Mononuclear cell (primary cell): ENCODE measurements around the gene PPIE. TPM values are rescaled to one million over a fixed set of nuclear protein-coding genes. Genes with fewer than 3 reads are reported as not detected.
"Not testable (repeated sequence)": the region's sequence is repeated elsewhere in the genome, so short reads cannot be mapped to it uniquely, and the experiment has no call there.

Experiments
- H3K27me3 ChIP-seq: 2 replicates; pipeline ENCODE4 v1.6.0; 2011; ENCODE audit warnings: low read length, control low read depth; ENCODE audit not compliant: insufficient read depth
- H3K4me1 ChIP-seq: 2 replicates; pipeline ENCODE4 v1.5.1; 2011; ENCODE audit warnings: mild to moderate bottlenecking, low read length, control low read depth; ENCODE audit not compliant: insufficient read depth
- H3K4me3 ChIP-seq: 2 replicates; pipeline ENCODE4 v1.5.1; 2011; ENCODE audit warnings: mild to moderate bottlenecking, low read length, moderate library complexity
- H3K9me3 ChIP-seq: 2 replicates; pipeline ENCODE4 v1.5.1; 2011; ENCODE audit warnings: low read depth, mild to moderate bottlenecking, control low read depth, low read length
- total RNA-seq: library from RNA; depleted of rRNA; stranded (reverse); fragments of >200 nt; gene quantifications from one replicate; pipeline ENCODE4 v1.2.3, GENCODE V29; 2012

PPIE gene
- total RNA-seq, 1 donor: 20.7 TPM

- Histone ChIP-seq H3K27me3 (no peaks in the 10 kb centered on the region), H3K4me3 (no peak overlapping the region), H3K4me1 (no peaks in the 10 kb centered on the region), H3K9me3 (no peaks in the 10 kb centered on the region)
Observed at GRCh38 chr1:39760074-39761008, 21.7 kb downstream of the PPIE start.

DNA sequence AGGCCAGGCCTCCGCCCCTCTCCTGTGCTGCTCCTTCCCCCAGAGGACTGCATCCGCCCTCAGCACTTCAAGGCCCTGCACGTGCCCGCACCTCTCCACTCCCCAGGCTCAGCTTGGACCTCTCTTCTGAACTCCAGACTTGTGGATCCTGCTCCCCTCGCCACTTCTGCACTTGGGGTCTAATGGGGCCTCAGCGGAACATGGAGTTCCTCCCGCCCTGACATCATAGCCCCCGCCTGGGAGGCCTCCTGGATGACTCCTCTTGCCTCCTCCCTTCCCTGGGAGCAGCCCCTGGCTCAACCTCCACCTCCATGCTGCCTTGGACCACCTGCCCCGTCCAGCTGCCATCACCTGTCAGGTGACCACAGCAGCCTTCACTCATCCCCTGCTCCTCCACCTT is 22.3 kb downstream of the PPIE start:
- H3K4me3 ChIP-seq: no peak overlapping the region
- no peaks in the 10 kb centered on the region for H3K4me1 ChIP-seq
- H3K9me3 ChIP-seq: no peaks in the 10 kb centered on the region
- no peaks in the 10 kb centered on the region for H3K27me3 ChIP-seq

DNA sequence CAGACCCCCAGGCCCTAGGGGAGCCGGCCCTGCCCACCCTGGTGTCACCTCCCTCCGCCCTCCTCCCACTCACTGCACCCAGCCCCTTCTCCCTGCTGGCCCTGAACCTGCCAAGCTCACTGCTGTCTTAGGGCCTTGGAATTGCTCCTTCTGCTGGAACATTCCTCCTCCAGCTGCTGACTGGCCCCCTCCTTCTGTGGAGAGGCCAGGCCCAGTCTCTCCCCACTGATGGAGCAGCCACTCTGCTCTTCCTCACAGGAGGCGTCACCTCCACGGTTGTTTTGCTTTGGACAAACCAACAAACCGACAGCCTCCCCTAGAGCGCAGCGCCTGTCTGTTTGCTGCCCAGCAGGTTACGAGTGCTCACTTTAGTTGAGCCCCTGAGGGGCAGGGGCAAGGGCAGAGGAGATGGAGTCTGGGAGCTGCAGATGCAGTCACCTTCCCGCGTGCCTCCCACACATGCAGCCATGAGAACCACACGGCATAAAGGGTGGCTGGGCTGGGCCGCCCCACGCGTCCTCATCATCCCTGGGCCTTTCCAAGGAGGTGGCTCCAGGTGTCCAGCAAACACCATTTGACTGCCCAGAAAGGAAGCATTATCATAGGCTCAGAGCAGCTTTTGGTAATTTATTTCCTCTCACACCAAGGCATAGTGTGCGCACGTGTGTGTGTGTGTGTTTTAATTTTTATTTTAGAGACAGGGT is 23.0 kb downstream of the PPIE start:
- Histone ChIP-seq H3K4me3 (no peak overlapping the region), H3K27me3 (no peaks in the 10 kb centered on the region), H3K9me3 (no peaks in the 10 kb centered on the region), H3K4me1 (no peaks in the 10 kb centered on the region)

- no peaks in the 10 kb centered on the region for H3K9me3 ChIP-seq
- no peaks in the 10 kb centered on the region for H3K27me3 ChIP-seq
- no peak overlapping the region for H3K4me3 ChIP-seq
- no peaks in the 10 kb centered on the region for H3K4me1 ChIP-seq
Observed at GRCh38 chr1:39762550-39763540, 24.2 kb downstream of the PPIE start.

DNA sequence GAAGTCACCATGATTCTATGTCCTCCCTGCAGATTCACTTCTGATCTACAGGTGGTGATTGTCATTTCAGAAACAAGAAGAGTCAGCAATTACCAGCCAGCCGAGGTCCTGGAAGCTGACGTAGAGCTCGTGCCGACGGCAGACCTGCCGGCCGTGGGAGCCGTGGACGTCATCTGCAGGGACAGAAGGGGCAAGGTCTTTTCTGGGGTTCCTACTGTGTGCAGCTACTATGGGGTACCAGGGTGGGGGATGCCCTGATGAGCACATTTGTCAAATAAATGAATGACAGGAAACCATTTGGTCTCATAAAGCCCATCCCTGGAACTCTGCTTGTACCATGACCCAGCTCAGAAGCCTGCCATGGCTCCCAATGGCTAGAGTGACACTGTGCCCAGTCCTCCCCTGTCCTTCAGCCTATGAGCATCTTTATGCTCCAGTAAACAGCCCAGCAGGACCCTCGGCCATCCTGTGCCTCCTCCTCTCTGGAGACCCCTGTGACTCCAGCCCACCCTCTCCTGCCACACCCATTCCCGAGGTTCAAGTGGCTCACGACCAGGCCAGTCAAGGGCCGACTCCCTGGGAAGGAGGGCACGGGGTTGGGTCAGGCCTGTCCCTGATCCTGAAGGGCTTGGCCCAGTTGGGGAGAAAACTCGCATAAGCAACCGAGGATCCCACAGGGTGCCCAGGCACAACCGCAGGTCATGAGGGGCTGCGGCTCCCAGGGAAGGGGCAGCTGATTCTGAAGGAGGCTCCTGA is 25.1 kb downstream of the PPIE start:
- H3K4me3 ChIP-seq, H3K9me3 ChIP-seq, H3K4me1 ChIP-seq, H3K27me3 ChIP-seq: not testable (repeated sequence)

GRCh38 chr1:39764512-39764911 is 25.8 kb downstream of the PPIE start:
- not testable (repeated sequence) for H3K4me3 ChIP-seq, H3K4me1 ChIP-seq, H3K9me3 ChIP-seq, H3K27me3 ChIP-seq

GRCh38 chr1:39766466-39766865 is 27.8 kb downstream of the PPIE start:
- not testable (repeated sequence) for H3K4me3 ChIP-seq, H3K9me3 ChIP-seq, H3K27me3 ChIP-seq, H3K4me1 ChIP-seq

- not testable (repeated sequence) for H3K9me3 ChIP-seq, H3K27me3 ChIP-seq, H3K4me1 ChIP-seq, H3K4me3 ChIP-seq
Observed at GRCh38 chr1:39769502-39769901, 30.8 kb downstream of the PPIE start.

- not testable (repeated sequence) for H3K9me3 ChIP-seq, H3K27me3 ChIP-seq, H3K4me3 ChIP-seq
Observed at GRCh38 chr1:39770100-39771021, 31.7 kb downstream of the PPIE start.

DNA sequence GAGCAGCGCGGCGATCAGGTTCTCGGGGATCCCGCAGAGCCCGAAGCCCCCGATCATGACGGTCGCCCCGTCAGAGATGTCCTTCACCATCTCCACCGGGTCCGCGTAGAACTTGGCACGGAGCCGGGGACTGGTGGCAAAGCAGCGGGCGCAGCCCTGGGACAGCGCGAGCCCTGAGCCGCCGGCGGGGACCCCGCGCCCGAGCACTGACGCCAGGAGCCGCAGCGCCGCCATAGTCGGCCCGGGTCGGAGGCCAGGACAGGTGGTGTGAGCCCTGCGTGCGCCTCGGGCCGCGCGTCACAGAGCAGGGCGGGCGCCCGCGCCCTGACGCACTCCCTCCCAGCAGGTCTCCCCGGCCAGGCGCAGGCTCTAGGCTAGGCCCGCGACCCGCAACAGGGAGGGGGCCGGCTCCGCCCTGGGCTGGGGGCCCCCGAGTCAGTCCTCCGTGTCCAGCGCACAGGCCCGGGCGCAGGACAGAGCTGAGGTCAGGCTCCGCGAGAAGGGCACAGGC is 32.4 kb downstream of the PPIE start, which contains the start of gene OXCT2:
Gene OXCT2 (minus strand): TSS at position 327 of the 511 bp plus-strand sequence. CDS start 93 bp downstream, at position 234.
- H3K9me3 ChIP-seq, H3K4me1 ChIP-seq, H3K4me3 ChIP-seq, H3K27me3 ChIP-seq: not testable (repeated sequence)

More at GRCh38 chr1:39770100-39771021, 31.7 kb downstream of the PPIE start:
- not testable (repeated sequence) for H3K4me1 ChIP-seq

- H3K27me3 ChIP-seq, H3K9me3 ChIP-seq, H3K4me1 ChIP-seq, H3K4me3 ChIP-seq: not testable (repeated sequence)
Observed at GRCh38 chr1:39773369-39773979, 34.8 kb downstream of the PPIE start.

DNA sequence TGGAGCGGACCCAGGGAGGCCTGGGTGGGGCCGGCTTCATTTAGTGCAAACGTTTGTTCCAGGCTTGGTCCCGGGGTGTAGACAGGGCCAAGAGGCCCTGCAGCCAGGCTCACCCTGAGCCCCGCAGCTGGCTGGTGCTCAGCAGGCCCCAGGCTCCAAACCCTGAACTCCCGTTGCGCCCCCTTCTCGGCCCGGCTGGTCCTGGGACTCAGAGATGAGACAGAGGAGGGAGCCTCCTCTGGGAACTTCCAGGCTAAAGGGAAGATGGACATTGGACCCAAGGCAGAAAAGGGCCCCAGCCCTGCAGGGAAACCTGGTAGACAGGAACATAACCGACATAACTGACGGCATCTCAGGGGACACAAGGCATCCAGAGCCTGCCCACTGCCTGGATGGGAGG is 36.5 kb downstream of the PPIE start:
- H3K4me3 ChIP-seq, H3K27me3 ChIP-seq, H3K4me1 ChIP-seq, H3K9me3 ChIP-seq: not testable (repeated sequence)
